ENCODE data around the gene ZMAT5.

The ZMAT5 gene

GRCh38 chr22:29706486-29706885 lies 60.3 kb downstream of the ZMAT5 start:
- no peak for DNase-seq (ENCODE audit: low read depth)

GRCh38 chr22:29705651-29706050 lies 61.2 kb downstream of the ZMAT5 start:
- DNase-seq (ENCODE audit: low read depth), result no peak

- DNase-seq (ENCODE audit: low read depth), result no peak
Observed at GRCh38 chr22:29704528-29705285, 62.1 kb downstream of the ZMAT5 start.

GRCh38 chr22:29703569-29704195 lies 63.1 kb downstream of the ZMAT5 start:
- no peak for DNase-seq (ENCODE audit: low read depth)

- DNase-seq (ENCODE audit: low read depth), result no peak
Observed at GRCh38 chr22:29702931-29703501, 63.8 kb downstream of the ZMAT5 start.

GRCh38 chr22:29702000-29702930 lies 64.5 kb downstream of the ZMAT5 start:
- DNase-seq (ENCODE audit: low read depth), result no peak

- no peak for DNase-seq (ENCODE audit: low read depth)
Observed at GRCh38 chr22:29701155-29701999, 65.4 kb downstream of the ZMAT5 start.

- no peak for DNase-seq (ENCODE audit: low read depth)
Observed at GRCh38 chr22:29700900-29701154, 66.0 kb downstream of the ZMAT5 start.

GRCh38 chr22:29700206-29700899 lies 66.5 kb downstream of the ZMAT5 start:
- no peak for DNase-seq (ENCODE audit: low read depth)

GRCh38 chr22:29697853-29698598 lies 68.8 kb downstream of the ZMAT5 start:
- DNase-seq (ENCODE audit: low read depth), result no peak

GRCh38 chr22:29695129-29695926 lies 71.5 kb downstream of the ZMAT5 start:
- no peak for DNase-seq (ENCODE audit: low read depth)

GRCh38 chr22:29693671-29694070 lies 73.1 kb downstream of the ZMAT5 start:
- DNase-seq (ENCODE audit: low read depth), result no peak

GRCh38 chr22:29693161-29693560 lies 73.6 kb downstream of the ZMAT5 start:
- no peak for DNase-seq (ENCODE audit: low read depth)

- DNase-seq (ENCODE audit: low read depth), result no peak
Observed at GRCh38 chr22:29692327-29692640, 74.5 kb downstream of the ZMAT5 start.

- DNase-seq (ENCODE audit: low read depth), result no peak
Observed at GRCh38 chr22:29691636-29692326, 75.0 kb downstream of the ZMAT5 start.

- DNase-seq (ENCODE audit: low read depth), result no peak
Observed at GRCh38 chr22:29690476-29690875, 76.3 kb downstream of the ZMAT5 start.

- DNase-seq (ENCODE audit: low read depth), result peak; percentile 4
Observed at GRCh38 chr22:29689880-29690213, 77.0 kb downstream of the ZMAT5 start.

GRCh38 chr22:29689206-29689879 lies 77.5 kb downstream of the ZMAT5 start:
- DNase-seq (ENCODE audit: low read depth), result no peak

- DNase-seq (ENCODE audit: low read depth), result no peak
Observed at GRCh38 chr22:29684244-29684643, 82.6 kb downstream of the ZMAT5 start.
